ENCODE measurements around the gene MRGPRX3. TPM values are rescaled to one million over a fixed set of nuclear protein-coding genes. Genes with fewer than 3 reads are reported as not detected.

The MRGPRX3 gene
- total and polyA plus RNA-seq, 2 donors (not counting 3 experiments of a cell fraction or from before 2014, with no cell fraction given): not detected

GRCh38 chr11:18088966-18089365 is 43.4 kb upstream of the MRGPRX3 start:
- no peak overlapping the region for H3K9ac ChIP-seq (replicated peaks; ENCODE audit: extremely low read depth, insufficient read depth, low read length)
- FAIRE-seq (no peak), DNase-seq (ENCODE audit: low read depth, low spot score) (no peak)
- no peak overlapping the region for H3K4me3 ChIP-seq (replicated peaks in 1 of 3; ENCODE audit: insufficient read depth in 1 of 3, low read depth in 1 of 3, low read length in 3 of 3)
- no peaks in the 10 kb centered on the region for H4K20me1 ChIP-seq (replicated peaks; ENCODE audit: control insufficient read depth, extremely low read depth, insufficient read depth, low read length)
- TF ChIP-seq MYC (IDR thresholded peaks at IDR 0.05; ENCODE audit: low read depth, low read length): no peak
- TF ChIP-seq FOS (IDR thresholded peaks at IDR 0.05; ENCODE audit: borderline replicate concordance, insufficient read depth, low read length): no peak
- TF ChIP-seq CTCF (IDR thresholded peaks at IDR 0.05; ENCODE audit: extremely low read depth in 1 of 2, insufficient read depth in 1 of 2, low read depth in 1 of 2, low read length in 2 of 2): no peak
- TF ChIP-seq JUN (IDR thresholded peaks at IDR 0.05; ENCODE audit: borderline replicate concordance, insufficient read depth, insufficient read length, low read depth): no peak
- no peak for TF ChIP-seq POLR2AphosphoS5 (IDR thresholded peaks at IDR 0.05; ENCODE audit: insufficient read depth, low read depth, low read length)
- no peak for TF ChIP-seq GATA2 (IDR thresholded peaks at IDR 0.05; ENCODE audit: insufficient read depth, insufficient read length, low read depth, low read length)
- no peak for TF ChIP-seq POLR2A (IDR thresholded peaks at IDR 0.05; ENCODE audit: low read depth, low read length)
- TF ChIP-seq EZH2 (IDR thresholded peaks at IDR 0.05; ENCODE audit: borderline replicate concordance, low read depth, low read length, severe bottlenecking): no peak
- TF ChIP-seq MAX (IDR thresholded peaks at IDR 0.05; ENCODE audit: insufficient read depth, insufficient read length): no peak
- no peak overlapping the region for H2AFZ ChIP-seq (ENCODE audit: low read depth, low read length)
- no peaks in the 10 kb centered on the region for H3K4me1 ChIP-seq (ENCODE audit: control insufficient read depth, extremely low read depth, insufficient read depth, low read length)
- H3K4me2 ChIP-seq (ENCODE audit: insufficient read depth, low read length): no peak overlapping the region
- BruUV-seq (replicated peaks): no TSS peak
- no peaks in the 10 kb centered on the region for H3K9me3 ChIP-seq (replicated peaks; ENCODE audit: control insufficient read depth, insufficient read depth, low read length)
- ChIA-PET POLR2A (no interaction called here), CTCF (interaction anchor here (1.3 to 1.4 kb wide), 2 partner anchors 8 to 14 kb away, joined by 3 to 7 read pairs; no protein-coding TSS in a partner anchor)
- dilution Hi-C loops (cut with MboI; ENCODE audit: extremely low pct_ligation_motif_present, low sequenced_read_pairs): no loop called here
- H3K9me1 ChIP-seq (replicated peaks; ENCODE audit: control insufficient read depth, extremely low read depth, insufficient read depth, low read length): no peaks in the 10 kb centered on the region
- H3K27ac ChIP-seq (ENCODE audit: insufficient read depth, low read depth, low read length): no peak overlapping the region
- H3K36me3 ChIP-seq (ENCODE audit: control insufficient read depth in 2 of 2, extremely low read depth in 1 of 2, insufficient read depth in 2 of 2, low read length in 2 of 2): peaks cover 5 to 16% of the 10 kb centered on the region in 2 experiments
- H3K27me3 ChIP-seq (ENCODE audit: control insufficient read depth in 2 of 2, insufficient read depth in 2 of 2, low read length in 2 of 2): no peaks in the 10 kb centered on the region
- intact Hi-C loops (cut with micrococcal nuclease): no loop called here
- H3K79me2 ChIP-seq (ENCODE audit: control insufficient read depth, insufficient read depth, low read length): no peaks in the 10 kb centered on the region

Data from endothelial cell of umbilical vein (primary cell).